NCI-H446 treated with DMSO at 0.1 percent for 48 hours (cell line): Measurements from ENCODE around the gene PARP3.
"Not testable (repeated sequence)": the region's sequence is repeated elsewhere in the genome, so short reads cannot be mapped to it uniquely, and the experiment has no call there.

ENCODE experiments used
- DNase-seq: peaks from one replicate; lab custom pipeline; 2025; lab: John Stamatoyannopoulos, UW

Gene PARP3

GRCh38 chr3:51986010-51986947 is 44.1 kb downstream of the PARP3 start:
- no peak for DNase-seq

GRCh38 chr3:51987568-51987967 is 45.4 kb downstream of the PARP3 start:
- no peak for DNase-seq

GRCh38 chr3:51988286-51989146 is 46.4 kb downstream of the PARP3 start:
- no peak for DNase-seq

- not testable (repeated sequence) for DNase-seq
Measured at GRCh38 chr3:51990501-51990971, 48.4 kb downstream of the PARP3 start.

GRCh38 chr3:51992017-51992682 is 50.0 kb downstream of the PARP3 start:
- DNase-seq: no peak

GRCh38 chr3:51993657-51994056 is 51.5 kb downstream of the PARP3 start:
- DNase-seq: not testable (repeated sequence)

- DNase-seq: no peak
Measured at GRCh38 chr3:51994530-51994929, 52.4 kb downstream of the PARP3 start.

- peak; percentile 80 for DNase-seq
Measured at GRCh38 chr3:51995346-51996163, 53.4 kb downstream of the PARP3 start, which contains the start of gene RPL29. RPL29 (minus strand) TSS chr3:51995895; CDS start chr3:51995461, 434 bp downstream.

GRCh38 chr3:51997172-51997571 is 55.0 kb downstream of the PARP3 start:
- DNase-seq: no peak

GRCh38 chr3:51997935-51998596 is 55.9 kb downstream of the PARP3 start:
- no peak for DNase-seq
